Breast epithelium (tissue), 4 donors: ENCODE measurements around the gene CLDN6. TPM values are rescaled to one million over a fixed set of nuclear protein-coding genes. Genes with fewer than 3 reads are reported as not detected.
A peak's percentile ranks its signal among the peaks of the same experiment; 100 is the strongest.

Source experiments
- DNase-seq, 2 donors: peaks; one replicate each; pipeline ENCODE4 v3.0.0-alpha.2; 2019; ENCODE audit warnings: low spot score in 2 of 2
- H3K27ac ChIP-seq, 2 donors: fragments of 200-600 bp; sonication (generic) in 1 of 2; one replicate each; pipeline ENCODE4 v1.5.1; 2016 to 2019; ENCODE audit warnings: mild to moderate bottlenecking in 1 of 2
- H3K27me3 ChIP-seq, 2 donors: fragments of 200-600 bp; sonication (generic) in 1 of 2; one replicate each; pipeline versions ENCODE4 v1.5.1 to v1.6.0; 2017 to 2019; ENCODE audit warnings: control low read depth in 1 of 2, mild to moderate bottlenecking in 1 of 2
- H3K36me3 ChIP-seq: fragments of 200-600 bp; one replicate; pipeline ENCODE4 v1.5.1; 2019
- H3K4me1 ChIP-seq, 2 donors: fragments of 200-600 bp; sonication (generic); one replicate each; pipeline ENCODE4 v1.5.1; 2016 to 2019; ENCODE audit warnings: control low read depth in 1 of 2
- H3K4me3 ChIP-seq, 3 donors: fragments of 200-600 bp; sonication (generic); 1 replicate in 2 of 3; 2 replicates in 1 of 3; pipeline ENCODE4 v1.5.1; 2016 to 2019; ENCODE audit warnings: mild to moderate bottlenecking in 3 of 3, moderate library complexity in 2 of 3
- H3K9me3 ChIP-seq, 2 donors: fragments of 200-600 bp; sonication (generic) in 1 of 2; one replicate each; pipeline ENCODE4 v1.5.1; 2016 to 2019; ENCODE audit warnings: control low read depth in 1 of 2
- POLR2A ChIP-seq: fragments of 450-650 bp; IDR thresholded peaks from one replicate; pipeline ENCODE4 v1.6.1; 2016; ENCODE audit warnings: antibody characterized with exemption, mild to moderate bottlenecking, moderate library complexity
- POLR2AphosphoS5 ChIP-seq, 3 donors: sonication (generic); formaldehyde crosslinking; IDR thresholded peaks; one replicate each; pipeline ENCODE4 v1.6.1; 2017; ENCODE audit warnings: antibody characterized with exemption in 3 of 3
- intact Hi-C: fragments of 100-400 bp; cut with DNase I; formaldehyde crosslinking; loops from one replicate; pipeline ENCODE4 v1.15.1; 2023; ENCODE audit warnings: low total_unique reads
- total RNA-seq, 3 donors: library from RNA; depleted of rRNA; stranded (reverse); fragments of >200 nt; gene quantifications; one replicate each; pipeline ENCODE4 v1.1.0, GENCODE V29; 2016
- TF ChIP-seq, protein P1 (sequence below), 3 donors: fragments of 450-650 bp; IDR thresholded peaks; one replicate each; pipeline ENCODE4 v1.5.1; 2016 to 2017; ENCODE audit warnings: antibody characterized with exemption in 3 of 3, mild to moderate bottlenecking in 3 of 3, moderate library complexity in 3 of 3

The CLDN6 gene
- total RNA-seq, 3 donors from 2014 or later: not detected

- no peaks in the 10 kb centered on the region for H3K9me3 ChIP-seq
- intact Hi-C loops: no loop called here
- peak; percentile 91 to 93 for DNase-seq
- H3K4me1 ChIP-seq: peaks cover 15 to 16% of the 10 kb centered on the region in 2 donors
- no peaks in the 10 kb centered on the region for H3K36me3 ChIP-seq
- peak overlapping the region; percentile 96 to 98 for H3K27ac ChIP-seq
- TF ChIP-seq POLR2A (peak; percentile 4), POLR2AphosphoS5 (IDR thresholded peaks at IDR 0.05) (peak; percentile 68 to 93 (median 87))
- TF ChIP-seq, protein P1, sequence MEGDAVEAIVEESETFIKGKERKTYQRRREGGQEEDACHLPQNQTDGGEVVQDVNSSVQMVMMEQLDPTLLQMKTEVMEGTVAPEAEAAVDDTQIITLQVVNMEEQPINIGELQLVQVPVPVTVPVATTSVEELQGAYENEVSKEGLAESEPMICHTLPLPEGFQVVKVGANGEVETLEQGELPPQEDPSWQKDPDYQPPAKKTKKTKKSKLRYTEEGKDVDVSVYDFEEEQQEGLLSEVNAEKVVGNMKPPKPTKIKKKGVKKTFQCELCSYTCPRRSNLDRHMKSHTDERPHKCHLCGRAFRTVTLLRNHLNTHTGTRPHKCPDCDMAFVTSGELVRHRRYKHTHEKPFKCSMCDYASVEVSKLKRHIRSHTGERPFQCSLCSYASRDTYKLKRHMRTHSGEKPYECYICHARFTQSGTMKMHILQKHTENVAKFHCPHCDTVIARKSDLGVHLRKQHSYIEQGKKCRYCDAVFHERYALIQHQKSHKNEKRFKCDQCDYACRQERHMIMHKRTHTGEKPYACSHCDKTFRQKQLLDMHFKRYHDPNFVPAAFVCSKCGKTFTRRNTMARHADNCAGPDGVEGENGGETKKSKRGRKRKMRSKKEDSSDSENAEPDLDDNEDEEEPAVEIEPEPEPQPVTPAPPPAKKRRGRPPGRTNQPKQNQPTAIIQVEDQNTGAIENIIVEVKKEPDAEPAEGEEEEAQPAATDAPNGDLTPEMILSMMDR (IDR thresholded peaks at IDR 0.05): no peak
- peak overlapping the region; percentile 52 to 88 (median 70) for H3K4me3 ChIP-seq
- peaks cover 3 to 11% of the 10 kb centered on the region in 2 donors for H3K27me3 ChIP-seq
Observed at GRCh38 chr16:3020604-3021448, 2.8 kb upstream of the CLDN6 start.

DNA sequence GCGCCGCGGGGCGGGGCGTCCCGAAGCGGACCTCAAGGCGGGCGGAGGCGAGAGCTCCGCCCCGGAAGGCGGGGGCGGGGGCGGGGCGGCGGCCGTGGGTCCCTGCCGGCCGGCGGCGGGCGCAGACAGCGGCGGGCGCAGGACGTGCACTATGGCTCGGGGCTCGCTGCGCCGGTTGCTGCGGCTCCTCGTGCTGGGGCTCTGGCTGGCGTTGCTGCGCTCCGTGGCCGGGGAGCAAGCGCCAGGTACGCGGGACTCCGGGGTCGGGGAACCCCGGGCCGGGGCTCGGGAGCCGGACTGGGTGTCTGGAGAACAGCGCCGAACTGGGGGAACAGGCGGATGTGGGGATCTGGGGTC is 2.2 kb upstream of the CLDN6 start, which contains the start of gene TNFRSF12A:
Gene TNFRSF12A, plus strand, starts transcription at position 122 of the 357 bp plus-strand sequence. Its CDS starts 30 bp downstream, at position 152.
- Histone ChIP-seq H3K36me3 (no peaks in the 10 kb centered on the region), H3K27ac (peak within 1 kb of the TSS; percentile 96 to 98), H3K4me1 (peaks cover 15 to 16% of the 10 kb centered on the region in 2 donors), H3K27me3 (peaks cover 3 to 11% of the 10 kb centered on the region in 2 donors), H3K4me3 (peak within 1 kb of the TSS; percentile 52 to 88 (median 70)), H3K9me3 (no peaks in the 10 kb centered on the region)
- TF ChIP-seq POLR2AphosphoS5 (IDR thresholded peaks at IDR 0.05) (peak in 1 of 3 donors; percentile 51), POLR2A (peak; percentile 33)
- TF ChIP-seq, protein P1 (IDR thresholded peaks at IDR 0.05): no peak
- peak; percentile 76 to 78 for DNase-seq
- intact Hi-C loops: no loop called here

GRCh38 chr16:3019594-3020246 is 1.7 kb upstream of the CLDN6 start:
- intact Hi-C loops: no loop called here
- Histone ChIP-seq H3K27ac (peak overlapping the region; percentile 96 to 98), H3K36me3 (no peaks in the 10 kb centered on the region), H3K4me3 (peak overlapping the region; percentile 52 to 88 (median 70)), H3K4me1 (peaks cover 15 to 16% of the 10 kb centered on the region in 2 donors), H3K9me3 (no peaks in the 10 kb centered on the region), H3K27me3 (peaks cover 3 to 11% of the 10 kb centered on the region in 2 donors)
- DNase-seq: no peak
- TF ChIP-seq POLR2AphosphoS5 (IDR thresholded peaks at IDR 0.05): no peak
- no peak for TF ChIP-seq POLR2A
- TF ChIP-seq, protein P1 (IDR thresholded peaks at IDR 0.05): no peak

GRCh38 chr16:3017344-3017743 is 639 bp downstream of the CLDN6 start:
- intact Hi-C loops: no loop called here
- TF ChIP-seq, protein P1 (IDR thresholded peaks at IDR 0.05): no peak
- TF ChIP-seq POLR2A: no peak
- TF ChIP-seq POLR2AphosphoS5 (IDR thresholded peaks at IDR 0.05): no peak
- Histone ChIP-seq H3K27ac (no peak overlapping the region), H3K9me3 (no peaks in the 10 kb centered on the region), H3K4me1 (peaks cover 6 to 9% of the 10 kb centered on the region in 2 donors), H3K4me3 (no peak overlapping the region), H3K27me3 (peaks cover 3 to 26% of the 10 kb centered on the region in 2 donors), H3K36me3 (no peaks in the 10 kb centered on the region)
- no peak for DNase-seq
